NK-92 treated with Interleukin-12 subunit alpha and Interleukin-12 subunit beta, amount 100 ng/mL, for 24 hours (cell line): Measurements from ENCODE around the gene MSRB1.
"Not testable (repeated sequence)": the region's sequence is repeated elsewhere in the genome, so short reads cannot be mapped to it uniquely, and the experiment has no call there.

Experiments
- DNase-seq: peaks from one replicate; lab custom pipeline; 2025; lab: John Stamatoyannopoulos, UW

MSRB1 gene

GRCh38 chr16:1978476-1979120, 35.6 kb upstream of the MSRB1 start:
- DNase-seq: no peak

GRCh38 chr16:1977875-1978268, 34.9 kb upstream of the MSRB1 start:
- no peak for DNase-seq

- no peak for DNase-seq
These were observed 34.2 kb upstream of the MSRB1 start for GRCh38 chr16:1976951-1977874.

- DNase-seq: no peak
These were observed 33.2 kb upstream of the MSRB1 start for GRCh38 chr16:1976216-1976520.

GRCh38 chr16:1975432-1976215, 32.6 kb upstream of the MSRB1 start:
- DNase-seq: no peak

DNA sequence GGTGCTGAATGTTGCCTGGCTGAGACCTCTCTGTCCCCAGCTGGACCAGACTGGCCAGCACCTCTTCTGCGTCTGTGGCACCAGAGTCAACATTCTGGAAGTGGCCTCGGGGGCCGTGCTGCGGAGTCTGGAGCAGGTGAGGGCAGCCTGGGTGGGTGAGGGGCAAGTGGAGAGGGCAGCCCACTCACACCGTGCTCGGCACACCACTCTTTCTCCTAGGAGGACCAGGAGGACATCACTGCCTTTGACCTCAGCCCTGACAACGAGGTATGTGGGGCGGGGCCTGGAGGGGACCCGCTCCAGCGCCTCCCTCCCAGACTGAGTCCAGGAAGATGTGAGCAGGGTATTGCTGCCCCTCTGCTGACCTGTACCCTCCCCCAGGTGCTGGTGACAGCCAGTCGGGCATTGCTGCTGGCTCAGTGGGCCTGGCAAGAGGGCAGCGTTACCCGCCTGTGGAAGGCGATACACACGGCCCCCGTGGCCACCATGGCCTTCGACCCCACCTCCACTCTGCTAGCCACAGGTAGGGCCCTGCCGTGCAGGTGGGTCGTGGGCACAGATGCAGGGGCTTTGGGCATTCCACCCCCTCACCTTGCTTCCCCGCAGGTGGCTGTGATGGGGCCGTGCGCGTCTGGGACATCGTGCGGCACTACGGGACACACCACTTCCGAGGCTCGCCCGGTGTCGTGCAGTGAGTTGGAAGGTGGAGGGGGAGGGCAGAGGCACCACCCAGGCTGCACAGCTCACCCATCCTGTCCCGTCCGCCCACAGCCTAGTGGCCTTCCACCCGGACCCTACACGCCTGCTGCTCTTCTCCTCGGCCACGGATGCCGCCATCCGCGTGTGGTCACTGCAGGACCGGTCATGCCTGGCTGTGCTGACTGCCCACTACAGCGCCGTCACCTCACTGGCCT, 31.4 kb upstream of the MSRB1 start:
- no peak for DNase-seq

DNA sequence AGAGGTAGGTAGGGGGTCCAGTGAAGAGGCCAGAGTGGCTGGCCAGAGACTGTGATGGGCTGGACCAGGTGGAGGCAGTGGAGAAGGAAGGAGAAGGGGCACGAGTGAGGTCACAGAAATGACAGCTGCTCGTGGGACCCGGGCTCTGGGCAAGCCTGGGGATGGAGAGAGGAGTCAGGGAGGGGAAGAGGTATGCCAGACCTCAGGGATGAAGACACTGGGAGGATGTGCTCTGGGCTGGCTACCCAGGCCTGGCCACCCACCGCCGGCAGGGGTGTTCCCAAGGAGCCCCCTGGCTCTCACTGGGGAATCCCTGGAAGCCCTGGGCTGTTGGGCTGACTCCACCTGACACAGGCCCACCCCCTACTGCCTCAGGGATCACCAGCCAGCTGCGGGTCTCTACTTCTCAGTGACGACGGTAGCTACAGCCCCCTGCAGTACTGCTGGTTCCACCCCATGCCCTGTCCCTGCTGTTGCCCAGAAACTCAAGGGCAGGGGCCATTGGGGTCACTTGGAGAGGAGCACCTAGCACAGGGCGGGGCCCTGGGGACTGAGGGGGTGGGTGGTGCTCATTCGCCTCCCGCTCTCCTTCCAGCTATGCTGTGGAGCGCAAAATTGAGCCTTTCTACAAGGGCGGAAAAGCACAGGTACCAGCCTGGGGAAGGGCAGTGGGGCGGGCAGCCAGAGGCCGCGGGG, 30.6 kb upstream of the MSRB1 start:
- DNase-seq: no peak

DNA sequence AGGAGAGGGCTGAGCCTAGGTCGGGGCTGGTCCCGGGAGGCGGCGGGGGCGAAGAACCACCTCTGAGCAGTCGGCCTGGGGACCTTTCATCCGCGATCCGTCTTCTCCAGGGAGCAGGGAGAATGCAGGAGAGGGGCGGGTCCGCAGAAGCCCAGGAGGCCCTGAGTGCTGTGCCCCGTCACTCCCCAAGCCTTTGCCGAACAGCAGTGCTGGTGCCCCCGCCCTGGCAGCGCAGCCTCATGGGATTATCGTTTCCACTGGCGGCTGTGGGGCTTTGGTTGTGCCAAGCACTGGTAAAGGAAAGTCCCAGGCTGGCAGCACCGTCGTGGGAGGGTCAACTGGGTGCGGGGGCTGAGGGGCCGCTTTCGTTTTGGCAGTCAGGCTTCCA, 29.5 kb upstream of the MSRB1 start:
- DNase-seq: no peak

- DNase-seq: peak; percentile 91
These were observed 28.9 kb upstream of the MSRB1 start, which contains the start of gene TBL3 for GRCh38 chr16:1971796-1972489. Gene TBL3 (plus strand): TSS chr16:1972053. CDS start chr16:1972165, 112 bp downstream.

- DNase-seq: no peak
These were observed 25.4 kb upstream of the MSRB1 start for GRCh38 chr16:1968146-1968953.

- DNase-seq: no peak
These were observed 23.5 kb upstream of the MSRB1 start, which contains the start of gene RNF151 for GRCh38 chr16:1966460-1966859. Gene RNF151 (plus strand): TSS chr16:1966856. CDS start chr16:1966882, 26 bp downstream.

- DNase-seq: no peak
These were observed 22.5 kb upstream of the MSRB1 start for GRCh38 chr16:1965396-1966001.

GRCh38 chr16:1964506-1965395, 21.8 kb upstream of the MSRB1 start, which contains the start of gene RPS2:
Gene RPS2 (minus strand): TSS chr16:1964826. CDS start chr16:1964625, 201 bp downstream.
- peak; percentile 98 for DNase-seq

GRCh38 chr16:1963806-1964505, 21.0 kb upstream of the MSRB1 start:
- peak; percentile 46 for DNase-seq

DNA sequence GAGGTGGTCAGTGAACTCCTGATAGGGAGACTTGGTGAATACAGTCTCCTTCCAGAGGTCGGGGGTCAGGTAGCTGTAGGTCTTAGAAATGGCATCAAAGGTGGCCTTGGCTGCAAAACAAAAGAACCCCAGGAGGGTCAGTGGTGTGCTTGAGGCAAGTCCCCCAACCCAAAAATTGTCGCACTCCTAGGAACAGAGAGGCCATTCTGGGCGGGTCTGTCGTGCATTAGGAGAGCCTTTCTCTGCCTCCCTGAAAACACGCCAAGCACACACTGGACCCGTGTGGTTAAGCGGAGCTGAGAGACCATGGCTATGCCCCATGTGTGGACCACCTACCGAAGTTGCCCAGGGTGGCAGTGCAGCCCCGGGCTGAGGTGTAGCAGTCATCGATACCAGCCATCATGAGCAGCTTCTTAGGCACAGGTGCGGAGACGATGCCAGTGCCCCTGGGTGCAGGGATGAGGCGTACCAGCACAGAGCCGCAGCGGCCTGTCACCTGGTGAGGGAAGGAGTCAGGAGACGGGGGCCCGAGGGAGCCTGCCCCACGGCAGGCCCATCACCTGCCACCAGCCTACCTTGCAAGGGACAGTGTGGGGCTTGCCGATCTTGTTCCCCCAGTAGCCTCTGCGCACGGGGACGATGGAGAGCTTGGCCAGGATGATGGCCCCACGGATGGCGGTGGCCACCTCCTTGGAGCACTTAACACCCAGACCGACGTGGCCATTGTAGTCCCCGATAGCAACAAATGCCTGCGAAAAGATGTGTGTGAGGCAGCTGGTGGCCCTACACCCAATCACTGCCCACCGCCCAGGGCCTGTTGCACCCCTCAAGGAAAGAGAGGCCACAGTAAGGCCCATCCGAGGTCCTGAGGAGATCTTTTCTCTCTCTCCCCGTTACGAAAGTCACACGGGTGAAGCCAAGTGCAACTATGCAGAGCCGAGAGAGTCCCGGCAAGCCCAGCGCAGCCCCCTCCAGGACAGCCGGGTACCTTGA, 19.5 kb upstream of the MSRB1 start:
- not testable (repeated sequence) for DNase-seq

GRCh38 chr16:1961651-1962067, 18.7 kb upstream of the MSRB1 start:
- DNase-seq: no peak
